ENCODE measurements around the gene CPE.

DNA sequence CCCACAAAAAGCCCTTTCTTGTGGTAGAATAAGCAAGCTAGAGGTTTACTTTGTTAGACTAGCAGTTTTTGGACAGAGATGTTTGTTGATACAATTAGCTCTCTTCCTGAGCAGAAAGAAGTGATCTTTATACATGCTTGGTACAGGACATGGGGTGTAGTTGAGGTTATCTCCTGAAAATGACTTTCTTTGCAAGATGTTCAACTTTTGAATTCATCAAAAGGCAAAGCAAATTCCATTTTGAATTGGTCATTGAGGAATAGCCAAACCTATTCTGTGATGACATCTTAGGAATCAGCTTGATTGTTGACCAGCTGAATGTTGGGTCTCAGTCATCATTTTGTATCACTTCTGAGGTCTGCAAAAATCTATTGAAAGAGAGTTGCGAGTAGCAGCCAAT is 3.8 kb downstream of the CPE start:
- TF ChIP-seq, protein P1, sequence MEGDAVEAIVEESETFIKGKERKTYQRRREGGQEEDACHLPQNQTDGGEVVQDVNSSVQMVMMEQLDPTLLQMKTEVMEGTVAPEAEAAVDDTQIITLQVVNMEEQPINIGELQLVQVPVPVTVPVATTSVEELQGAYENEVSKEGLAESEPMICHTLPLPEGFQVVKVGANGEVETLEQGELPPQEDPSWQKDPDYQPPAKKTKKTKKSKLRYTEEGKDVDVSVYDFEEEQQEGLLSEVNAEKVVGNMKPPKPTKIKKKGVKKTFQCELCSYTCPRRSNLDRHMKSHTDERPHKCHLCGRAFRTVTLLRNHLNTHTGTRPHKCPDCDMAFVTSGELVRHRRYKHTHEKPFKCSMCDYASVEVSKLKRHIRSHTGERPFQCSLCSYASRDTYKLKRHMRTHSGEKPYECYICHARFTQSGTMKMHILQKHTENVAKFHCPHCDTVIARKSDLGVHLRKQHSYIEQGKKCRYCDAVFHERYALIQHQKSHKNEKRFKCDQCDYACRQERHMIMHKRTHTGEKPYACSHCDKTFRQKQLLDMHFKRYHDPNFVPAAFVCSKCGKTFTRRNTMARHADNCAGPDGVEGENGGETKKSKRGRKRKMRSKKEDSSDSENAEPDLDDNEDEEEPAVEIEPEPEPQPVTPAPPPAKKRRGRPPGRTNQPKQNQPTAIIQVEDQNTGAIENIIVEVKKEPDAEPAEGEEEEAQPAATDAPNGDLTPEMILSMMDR (IDR thresholded peaks at IDR 0.05; ENCODE audit: extremely low read depth in 1 of 2, insufficient read depth in 1 of 2, low read depth in 1 of 2, low read length in 2 of 2), result no peak
- TF ChIP-seq, protein P2, sequence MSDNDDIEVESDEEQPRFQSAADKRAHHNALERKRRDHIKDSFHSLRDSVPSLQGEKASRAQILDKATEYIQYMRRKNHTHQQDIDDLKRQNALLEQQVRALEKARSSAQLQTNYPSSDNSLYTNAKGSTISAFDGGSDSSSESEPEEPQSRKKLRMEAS (IDR thresholded peaks at IDR 0.05; ENCODE audit: insufficient read depth, insufficient read length), result no peak
- TF ChIP-seq POLR2AphosphoS5 (IDR thresholded peaks at IDR 0.05; ENCODE audit: insufficient read depth, low read depth, low read length) (no peak), EZH2 (IDR thresholded peaks at IDR 0.05; ENCODE audit: borderline replicate concordance, low read depth, low read length, severe bottlenecking) (no peak)

All from endothelial cell of umbilical vein (primary cell).